HL-60/S4 (cell line): ENCODE results near the gene SHOX.
"Not testable (repeated sequence)": the region's sequence is repeated elsewhere in the genome, so short reads cannot be mapped to it uniquely, and the experiment has no call there.

Experiments
- in situ Hi-C: fragments of 300-500 bp; cut with MboI; formaldehyde crosslinking; loops from 2 replicates; pipeline ENCODE4 v1.14.3; 2022; ENCODE audit warnings: low sequenced_read_pairs

SHOX gene

GRCh38 chrX:636981-637659 lies 6.5 kb downstream of the SHOX start:
- in situ Hi-C loops, result no loop called here

- in situ Hi-C loops, result no loop called here
These were observed 7.3 kb downstream of the SHOX start for GRCh38 chrX:637660-638481.

DNA sequence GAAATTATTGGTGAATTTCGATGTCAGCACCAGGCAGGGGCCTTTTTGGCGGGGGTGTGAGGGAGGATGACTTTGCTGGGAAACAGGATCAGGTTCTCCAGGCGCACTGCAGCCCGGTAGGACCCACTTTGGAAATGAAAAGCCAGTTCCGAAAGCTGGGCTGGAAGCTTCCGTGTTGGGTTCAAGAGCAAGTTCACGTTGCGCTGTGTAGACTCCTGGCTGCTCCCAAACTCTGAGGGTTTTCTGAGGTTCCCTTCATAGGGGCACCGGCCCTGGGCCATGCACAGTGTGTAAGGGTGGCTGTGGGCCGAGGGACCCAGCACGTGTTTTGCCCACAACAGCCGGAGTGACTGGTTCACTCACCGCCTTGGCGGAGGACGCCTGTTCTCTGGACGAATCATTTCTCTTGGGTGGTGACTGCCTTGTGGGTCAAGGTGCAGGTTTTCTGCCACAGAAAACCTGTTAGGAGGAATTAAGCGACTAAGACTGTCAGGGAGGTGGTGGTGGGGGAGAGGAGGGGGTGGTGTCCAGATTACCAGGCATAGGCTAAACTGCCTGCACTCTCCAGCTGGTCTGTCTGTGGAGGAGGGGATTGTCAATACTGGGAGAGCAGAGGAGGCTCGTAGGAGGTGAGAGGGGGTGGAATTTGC lies 8.0 kb downstream of the SHOX start:
- in situ Hi-C loops, result no loop called here

- in situ Hi-C loops, result no loop called here
These were observed 8.6 kb downstream of the SHOX start for GRCh38 chrX:639151-639550.

- in situ Hi-C loops, result no loop called here
These were observed 10.1 kb downstream of the SHOX start for GRCh38 chrX:640641-641040.

DNA sequence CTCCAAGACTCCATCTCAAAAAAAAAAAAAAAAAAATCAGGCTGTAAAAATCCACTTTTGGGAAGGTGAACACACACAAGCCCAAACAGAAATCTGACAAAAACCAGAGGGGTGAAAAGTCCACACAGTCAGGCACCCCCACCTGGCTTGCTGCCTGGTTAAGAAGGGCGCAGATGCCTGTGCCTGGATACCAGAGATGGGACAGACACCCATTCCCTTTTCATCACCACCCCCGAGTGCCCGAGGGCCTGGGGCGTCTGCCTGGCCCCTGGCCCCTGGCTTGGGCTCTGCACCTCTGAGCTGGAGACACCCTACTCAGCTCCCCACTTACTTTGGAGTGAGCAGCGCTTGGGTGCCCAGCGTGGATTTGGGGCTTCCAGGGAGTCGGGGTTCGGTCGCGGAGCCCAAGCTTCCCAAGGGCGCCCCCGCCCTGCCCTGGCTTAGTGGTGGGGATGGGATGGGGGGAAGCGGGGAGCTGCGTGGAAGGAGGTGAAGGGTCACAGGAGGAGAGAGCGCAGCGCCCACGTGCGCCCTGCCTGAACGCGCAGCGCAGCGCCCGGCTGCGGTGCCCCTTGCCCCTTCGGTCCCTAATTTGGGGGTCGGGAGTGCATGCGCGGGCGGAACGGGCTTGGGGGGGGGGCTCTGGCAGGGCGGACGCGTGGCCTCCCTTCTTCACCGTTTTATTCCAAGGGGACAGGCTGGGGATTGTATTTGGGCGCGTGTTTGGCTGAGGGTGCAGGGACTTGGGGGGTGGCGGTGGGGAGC lies 11.3 kb downstream of the SHOX start:
- in situ Hi-C loops, result no loop called here

GRCh38 chrX:642436-643240 lies 12.0 kb downstream of the SHOX start:
- in situ Hi-C loops, result no loop called here

- in situ Hi-C loops, result no loop called here
These were observed 12.6 kb downstream of the SHOX start for GRCh38 chrX:643241-643595.

DNA sequence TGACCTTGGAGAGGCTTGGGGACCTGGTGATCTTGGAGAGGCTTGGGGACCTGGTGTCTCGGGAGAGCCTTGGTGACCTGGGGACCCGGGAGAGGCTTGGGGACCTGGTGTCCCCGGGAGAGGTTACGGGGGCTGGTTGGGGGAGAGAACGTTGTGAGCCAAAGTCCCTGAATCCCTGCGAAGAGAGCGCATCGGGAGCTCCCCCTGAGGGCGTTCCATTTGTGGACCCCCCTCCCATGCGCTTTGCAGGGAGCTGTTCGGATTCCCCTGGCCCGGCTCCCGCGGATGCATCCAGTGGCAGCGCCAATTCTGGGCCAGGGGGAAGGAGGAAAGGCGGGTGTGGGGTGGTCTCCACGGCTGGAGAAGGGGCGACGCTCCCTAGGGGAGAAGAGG lies 13.3 kb downstream of the SHOX start:
- in situ Hi-C loops, result no loop called here

GRCh38 chrX:644304-645281 lies 14.0 kb downstream of the SHOX start:
- in situ Hi-C loops, result no loop called here

DNA sequence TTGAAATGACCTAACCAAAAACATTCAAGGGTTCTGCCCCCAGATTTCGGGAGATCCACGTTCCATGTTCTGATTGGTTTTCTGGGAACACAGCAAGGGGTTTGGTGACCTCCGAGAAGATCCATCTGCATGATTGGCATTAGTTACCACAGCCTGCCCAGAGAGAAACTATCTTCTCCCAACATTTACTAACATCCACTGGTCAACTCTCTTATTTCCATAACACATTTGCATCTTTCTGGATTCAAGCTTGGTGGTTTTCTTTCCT lies 15.6 kb downstream of the SHOX start:
- in situ Hi-C loops, result no loop called here

DNA sequence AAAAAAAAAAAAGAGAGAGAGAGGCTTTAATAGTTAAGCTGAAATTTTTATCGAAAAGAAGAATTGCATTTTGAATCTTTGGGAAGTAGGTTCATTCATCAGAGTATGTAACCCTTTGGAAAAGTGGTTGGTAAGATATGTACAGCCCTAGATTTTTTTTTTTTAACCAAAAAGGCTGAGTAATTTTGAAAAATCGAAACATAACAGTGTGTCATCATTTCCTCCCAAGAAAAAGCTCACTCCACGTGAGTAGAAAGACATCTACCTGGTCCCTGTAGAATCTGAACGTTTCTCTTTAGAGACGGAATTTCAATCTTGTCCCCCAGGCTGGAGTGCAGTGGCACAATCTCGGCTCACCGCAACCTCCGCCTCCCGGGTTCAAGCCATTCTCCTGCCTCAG lies 16.2 kb downstream of the SHOX start:
- in situ Hi-C loops, result no loop called here

GRCh38 chrX:649166-649565 lies 18.6 kb downstream of the SHOX start:
- in situ Hi-C loops, result no loop called here

DNA sequence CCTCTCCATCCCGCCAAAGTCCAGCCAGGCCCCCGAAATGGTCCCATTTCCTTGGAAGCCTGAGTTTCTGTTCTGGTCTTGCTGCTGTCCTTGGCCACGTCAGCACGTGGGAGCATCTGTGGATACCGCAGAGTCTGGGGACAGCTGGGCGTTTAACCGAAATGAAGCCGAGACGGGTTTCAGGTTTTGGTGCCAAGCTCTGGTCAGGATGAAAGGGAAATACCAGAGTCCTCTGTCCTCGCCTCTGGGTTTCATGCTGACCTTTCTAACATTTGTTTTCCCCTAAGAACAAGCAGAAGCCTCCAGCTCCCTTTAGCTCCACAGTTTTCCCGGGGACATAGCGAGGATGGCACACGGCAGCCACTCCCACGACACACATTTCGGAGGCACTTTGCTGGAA lies 19.7 kb downstream of the SHOX start:
- in situ Hi-C loops, result no loop called here

- in situ Hi-C loops, result no loop called here
These were observed 20.2 kb downstream of the SHOX start for GRCh38 chrX:650811-651210.

DNA sequence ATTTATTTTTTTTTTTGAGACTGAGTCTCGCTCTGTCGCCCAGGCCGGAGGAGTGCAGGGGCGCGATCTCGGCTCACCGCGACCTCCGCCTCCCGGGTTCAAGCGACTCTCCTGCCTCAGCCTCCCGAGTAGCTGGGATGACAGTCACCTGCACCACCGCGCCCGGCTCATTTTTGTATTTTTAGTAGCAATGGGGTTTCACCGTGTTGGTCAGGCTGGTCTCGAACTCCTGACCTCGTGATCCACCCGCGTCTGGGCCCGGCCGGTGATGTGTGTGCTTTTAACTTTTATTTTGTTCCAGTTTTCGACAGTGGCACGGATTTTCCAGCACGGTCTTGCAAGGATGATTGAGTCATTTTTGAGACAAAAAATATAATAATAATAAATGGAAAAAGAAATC lies 21.3 kb downstream of the SHOX start:
- in situ Hi-C loops, result not testable (repeated sequence)

- in situ Hi-C loops, result no loop called here
These were observed 21.8 kb downstream of the SHOX start for GRCh38 chrX:652341-652741.

GRCh38 chrX:653306-653705 lies 22.7 kb downstream of the SHOX start:
- in situ Hi-C loops, result no loop called here

- in situ Hi-C loops, result no loop called here
These were observed 30.6 kb downstream of the SHOX start for GRCh38 chrX:661154-661553.

DNA sequence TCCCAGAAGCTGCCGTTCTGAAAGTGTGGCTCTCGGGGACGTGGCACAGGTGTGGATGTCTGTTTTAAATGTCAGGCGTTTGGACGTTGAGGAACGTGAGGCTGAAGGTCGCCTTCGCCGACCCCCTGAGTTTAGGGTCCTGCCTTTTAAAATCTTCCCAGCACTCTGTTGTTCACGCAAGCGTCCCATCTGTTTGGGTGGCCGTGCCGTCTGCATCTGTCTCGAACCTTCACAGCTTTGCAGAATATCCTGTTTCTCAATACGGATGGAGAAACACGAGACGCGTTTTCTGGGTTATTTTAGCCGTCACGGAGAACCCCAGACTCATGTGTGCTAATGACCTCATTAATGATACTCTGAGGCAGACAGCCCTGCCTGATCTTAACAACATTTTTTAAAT lies 31.5 kb downstream of the SHOX start:
- in situ Hi-C loops, result no loop called here
